OCI-LY7 (cell line): Measurements from ENCODE around the gene SMIM22. TPM values are rescaled to one million over a fixed set of nuclear protein-coding genes. Genes with fewer than 3 reads are reported as not detected.

Experiments used
- BruUV-seq: library from RNA; stranded (reverse); fragments of 400-500 nt; replicated peaks from 2 replicates; lab custom pipeline; 2021; lab: Mats Ljungman, UMichigan
- CTCF ChIA-PET: fragments of 300-600 bp; sonication (Branson Sonifier 250); formaldehyde crosslinking; loops from one replicate; lab custom pipeline; 2022; ENCODE audit warnings: antibody characterized with exemption; ENCODE audit not compliant: unreplicated experiment; lab: Charles Lee
- POLR2A ChIA-PET: fragments of 300-600 bp; sonication (Branson Sonifier 250); formaldehyde crosslinking; loops from one replicate; lab custom pipeline; 2022; ENCODE audit warnings: antibody characterized with exemption; lab: Charles Lee
- DNase-seq: peaks from one replicate; pipeline ENCODE4 v3.0.0-alpha.2; 2015; ENCODE audit warnings: low spot score
- H2AFZ ChIP-seq: fragments of 200-600 bp; sonication (generic), shearing (Covaris generic); 2 replicates; pipeline ENCODE4 v1.6.1; 2014; ENCODE audit warnings: mild to moderate bottlenecking, antibody characterized with exemption, low read length, moderate library complexity
- H3K27ac ChIP-seq: fragments of 200-600 bp; sonication (generic); 2 replicates; pipeline ENCODE4 v1.5.1; 2014; ENCODE audit warnings: mixed run types, low read depth, mild to moderate bottlenecking, moderate library complexity, low read length, inconsistent platforms; ENCODE audit not compliant: poor library complexity, severe bottlenecking
- H3K36me3 ChIP-seq: fragments of 200-600 bp; sonication (generic); 2 replicates; pipeline ENCODE4 v1.6.1; 2014; ENCODE audit warnings: mild to moderate bottlenecking, antibody characterized with exemption, low read length, moderate library complexity, mixed read lengths; ENCODE audit not compliant: insufficient read depth
- H3K4me1 ChIP-seq: fragments of 200-600 bp; sonication (generic); 2 replicates; pipeline ENCODE4 v1.5.1; 2014; ENCODE audit warnings: mild to moderate bottlenecking, low read length; ENCODE audit not compliant: insufficient read depth, poor library complexity, severe bottlenecking
- H3K4me2 ChIP-seq: fragments of 200-600 bp; sonication (generic); 2 replicates; pipeline ENCODE4 v1.6.1; 2014; ENCODE audit warnings: mild to moderate bottlenecking, low read length
- H3K4me3 ChIP-seq: fragments of 200-600 bp; sonication (generic); 2 replicates; pipeline ENCODE4 v1.5.1; 2014; ENCODE audit warnings: mild to moderate bottlenecking, low read depth, low read length; ENCODE audit not compliant: poor library complexity, severe bottlenecking
- H3K79me2 ChIP-seq: fragments of 200-600 bp; sonication (generic); 2 replicates; pipeline ENCODE4 v1.6.1; 2016; ENCODE audit warnings: low read depth, mild to moderate bottlenecking, low read length, moderate library complexity, mixed read lengths; ENCODE audit not compliant: insufficient read depth
- H3K9me2 ChIP-seq: fragments of 200-600 bp; sonication (generic); 2 replicates; pipeline ENCODE4 v1.6.1; 2016; ENCODE audit warnings: mild to moderate bottlenecking, low read length, mixed read lengths; ENCODE audit not compliant: insufficient read depth
- H3K9me3 ChIP-seq: fragments of 200-600 bp; sonication (generic); 2 replicates; pipeline ENCODE4 v1.6.1; 2014; ENCODE audit warnings: mild to moderate bottlenecking, mixed run types, low read length, mixed read lengths
- H4K20me1 ChIP-seq: fragments of 200-600 bp; sonication (generic); 2 replicates; pipeline ENCODE4 v1.6.1; 2014; ENCODE audit warnings: mild to moderate bottlenecking, antibody characterized with exemption, low read length, moderate library complexity, mixed read lengths; ENCODE audit not compliant: insufficient read depth
- EZH2phosphoT487 ChIP-seq: fragments of 200-600 bp; sonication (generic); IDR thresholded peaks from 2 replicates; pipeline ENCODE4 v1.6.1; 2018; ENCODE audit warnings: low read depth, borderline replicate concordance, mild to moderate bottlenecking, mixed run types, antibody characterized with exemption, low read length, moderate library complexity, mixed read lengths
- intact Hi-C: fragments of 100-400 bp; cut with micrococcal nuclease; formaldehyde crosslinking; loops from one replicate; pipeline ENCODE4 v1.10.0; 2022; ENCODE audit not compliant: unreplicated experiment
- total RNA-seq, 2 experiments: library from RNA; depleted of rRNA in 1 of 2; stranded (reverse); fragments of >200 nt in 1 of 2; shearing (Covaris generic) in 1 of 2; gene quantifications; 2 replicates each; pipeline ENCODE4 v1.2.3, GENCODE V29; 2014 to 2022
- TF ChIP-seq, protein P1 (sequence below): fragments of 200-600 bp; sonication (generic); conservative IDR thresholded peaks from 2 replicates; pipeline ENCODE4 v1.5.1; 2014; ENCODE audit warnings: mild to moderate bottlenecking, antibody characterized with exemption, low read length, moderate library complexity, mixed read lengths

The SMIM22 gene
- total RNA-seq, 2 experiments from 2014 or later: not detected

DNA sequence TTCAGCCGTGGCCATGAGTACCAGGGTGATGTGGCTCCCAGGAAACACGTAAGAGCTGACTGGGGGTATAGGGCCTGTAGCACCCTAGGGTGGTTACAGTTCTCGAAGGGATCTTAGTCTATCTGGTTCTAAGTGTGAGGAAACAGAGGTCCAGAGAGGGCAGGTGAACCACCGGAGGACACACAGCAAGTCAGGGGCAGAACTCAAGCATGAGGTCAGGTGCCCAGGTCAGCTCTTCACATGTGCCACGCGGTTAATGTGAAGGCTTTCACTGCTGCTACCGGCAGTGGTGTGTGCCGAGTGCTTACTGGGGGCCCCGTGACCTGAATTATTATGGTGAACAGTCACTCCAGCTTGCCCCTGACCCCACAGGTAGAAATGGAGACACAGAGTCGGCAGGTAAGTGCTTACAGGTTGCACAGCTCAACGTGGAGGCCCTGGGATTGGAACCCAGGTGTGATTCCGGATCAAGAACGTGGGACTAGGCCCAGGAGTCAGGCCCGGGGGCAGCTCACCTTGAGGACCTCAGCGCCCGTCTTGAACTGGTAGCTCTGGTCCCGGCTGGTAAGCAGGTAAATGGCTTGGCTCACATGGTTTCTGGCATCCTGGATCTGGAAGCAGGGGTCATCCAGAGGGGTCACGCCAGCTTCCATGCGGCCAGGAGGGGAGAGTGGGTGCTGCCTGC lies 4.1 kb downstream of the SMIM22 start:
- Histone ChIP-seq H3K4me3 (no peak overlapping the region), H2AFZ (no peak overlapping the region), H3K36me3 (peaks cover 6% of the 10 kb centered on the region), H3K79me2 (no peaks in the 10 kb centered on the region), H3K9me3 (no peaks in the 10 kb centered on the region), H3K4me2 (no peak overlapping the region), H4K20me1 (no peaks in the 10 kb centered on the region), H3K27ac (no peak overlapping the region), H3K9me2 (no peaks in the 10 kb centered on the region), H3K4me1 (peaks cover 26% of the 10 kb centered on the region)
- intact Hi-C loops: no loop called here
- CTCF ChIA-PET: no interaction called here
- no peak for TF ChIP-seq EZH2phosphoT487
- TF ChIP-seq, protein P1, sequence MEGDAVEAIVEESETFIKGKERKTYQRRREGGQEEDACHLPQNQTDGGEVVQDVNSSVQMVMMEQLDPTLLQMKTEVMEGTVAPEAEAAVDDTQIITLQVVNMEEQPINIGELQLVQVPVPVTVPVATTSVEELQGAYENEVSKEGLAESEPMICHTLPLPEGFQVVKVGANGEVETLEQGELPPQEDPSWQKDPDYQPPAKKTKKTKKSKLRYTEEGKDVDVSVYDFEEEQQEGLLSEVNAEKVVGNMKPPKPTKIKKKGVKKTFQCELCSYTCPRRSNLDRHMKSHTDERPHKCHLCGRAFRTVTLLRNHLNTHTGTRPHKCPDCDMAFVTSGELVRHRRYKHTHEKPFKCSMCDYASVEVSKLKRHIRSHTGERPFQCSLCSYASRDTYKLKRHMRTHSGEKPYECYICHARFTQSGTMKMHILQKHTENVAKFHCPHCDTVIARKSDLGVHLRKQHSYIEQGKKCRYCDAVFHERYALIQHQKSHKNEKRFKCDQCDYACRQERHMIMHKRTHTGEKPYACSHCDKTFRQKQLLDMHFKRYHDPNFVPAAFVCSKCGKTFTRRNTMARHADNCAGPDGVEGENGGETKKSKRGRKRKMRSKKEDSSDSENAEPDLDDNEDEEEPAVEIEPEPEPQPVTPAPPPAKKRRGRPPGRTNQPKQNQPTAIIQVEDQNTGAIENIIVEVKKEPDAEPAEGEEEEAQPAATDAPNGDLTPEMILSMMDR: no peak
- POLR2A ChIA-PET: no interaction called here
- DNase-seq: no peak
- no TSS peak for BruUV-seq

DNA sequence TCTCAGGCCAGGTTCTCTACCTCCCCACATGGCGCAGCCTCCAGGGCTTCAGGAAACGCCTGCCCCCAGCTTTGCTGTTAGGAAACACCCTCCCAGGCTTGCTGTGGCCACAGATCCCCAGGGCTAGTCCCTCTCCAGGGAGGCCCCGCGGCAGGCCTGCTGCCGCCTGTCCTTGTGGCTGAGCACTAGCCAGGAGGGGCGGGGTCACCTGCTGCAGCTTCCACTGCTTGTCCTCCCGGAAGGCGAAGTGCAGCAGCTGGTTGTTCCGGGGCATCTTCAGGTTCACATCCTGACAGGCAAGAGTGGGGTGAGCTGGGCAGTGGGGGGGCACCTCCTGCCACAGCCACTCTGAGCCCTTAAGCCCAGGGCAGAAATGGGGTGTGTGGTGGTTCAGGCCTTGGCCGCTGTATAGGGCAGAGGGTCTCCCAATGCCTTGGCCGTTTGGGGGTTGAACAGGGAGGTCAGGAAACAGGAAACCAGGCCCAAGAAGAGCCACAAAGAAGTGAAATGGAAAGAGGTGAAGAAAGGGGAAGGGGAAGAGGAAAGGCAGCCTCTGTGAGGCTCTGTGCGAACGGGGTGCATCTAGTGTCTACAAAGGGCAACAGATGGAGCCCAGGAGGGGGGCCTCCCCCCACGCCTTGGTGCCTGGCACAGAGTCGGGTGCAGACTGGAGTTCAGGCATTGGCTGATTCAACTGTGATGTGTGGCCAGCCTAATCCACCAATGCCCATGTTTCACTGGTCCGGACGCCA lies 5.3 kb downstream of the SMIM22 start:
- H3K9me2 ChIP-seq: no peaks in the 10 kb centered on the region
- peaks cover 17% of the 10 kb centered on the region for H3K36me3 ChIP-seq
- TF ChIP-seq, protein P1: no peak
- TF ChIP-seq EZH2phosphoT487: no peak
- H3K27ac ChIP-seq: no peak overlapping the region
- H3K9me3 ChIP-seq: no peaks in the 10 kb centered on the region
- H3K79me2 ChIP-seq: no peaks in the 10 kb centered on the region
- peak overlapping the region; percentile 99; the same call in 1 of the 2 replicates for H3K4me2 ChIP-seq
- no peaks in the 10 kb centered on the region for H4K20me1 ChIP-seq
- intact Hi-C loops: no loop called here
- no peak overlapping the region for H3K4me3 ChIP-seq
- peaks cover 26% of the 10 kb centered on the region for H3K4me1 ChIP-seq
- no peak overlapping the region for H2AFZ ChIP-seq
- BruUV-seq: no TSS peak
- POLR2A ChIA-PET: no interaction called here
- DNase-seq: no peak
- CTCF ChIA-PET: no interaction called here
